SW480 (cell line): Measurements from ENCODE around the gene EPOP.

ENCODE experiments used
- DNase-seq: peaks from one replicate; pipeline ENCODE4 v3.0.0-alpha.2; 2016; ENCODE audit warnings: low spot score

The EPOP gene

DNA sequence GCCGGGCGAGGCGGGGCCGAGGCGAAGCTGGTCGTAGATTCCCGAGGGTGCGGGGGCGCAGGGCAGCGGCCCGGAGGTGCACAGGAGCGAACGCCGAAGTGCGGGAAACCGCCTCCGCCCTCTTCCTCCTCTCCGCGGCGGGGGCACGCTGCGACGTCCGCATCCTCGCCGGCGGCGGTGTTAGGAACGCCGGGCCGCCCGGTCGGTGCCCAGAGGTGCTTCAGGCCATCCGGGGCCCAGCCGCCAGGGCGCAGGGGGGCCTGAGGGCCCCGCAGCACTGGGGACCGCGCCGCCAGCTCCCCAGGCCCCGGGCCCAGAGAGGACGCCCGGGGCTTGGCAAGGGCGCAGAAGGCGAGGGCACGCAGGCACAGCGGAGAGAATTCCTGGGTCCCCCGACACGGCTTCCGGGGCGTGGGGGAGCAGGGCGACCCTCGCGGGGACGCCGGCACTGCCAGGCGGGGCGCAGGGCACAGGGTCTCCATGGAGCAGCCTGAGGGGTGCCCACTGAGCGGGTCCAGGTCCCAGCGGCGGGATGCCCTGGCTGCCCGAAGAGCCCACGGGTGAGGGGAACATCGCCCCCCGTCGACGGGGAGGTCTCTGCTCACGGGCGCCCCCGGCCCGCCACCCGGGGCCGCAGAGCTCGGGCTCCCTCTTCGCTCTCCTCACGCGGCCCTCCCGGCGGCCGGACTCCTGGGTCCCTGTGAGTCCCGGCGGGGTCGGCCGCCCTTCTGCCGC lies 576 bp downstream of the EPOP start:
- peak; percentile 35 for DNase-seq

DNA sequence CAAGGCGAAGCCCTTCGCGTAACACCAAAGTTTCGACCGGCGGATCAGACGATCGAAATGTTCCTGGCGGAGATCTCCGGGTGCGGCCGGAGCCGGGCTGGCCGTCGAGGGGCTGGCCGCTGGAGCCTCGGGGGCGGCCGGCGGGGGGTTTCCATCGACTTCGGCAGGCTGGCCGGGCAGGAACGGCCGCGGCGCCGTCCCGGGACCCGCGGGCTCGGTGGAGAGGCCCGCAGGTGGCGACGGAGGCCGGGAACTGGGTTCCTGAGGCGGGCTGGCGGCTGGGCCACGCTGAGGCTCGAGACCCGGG lies 1.1 kb downstream of the EPOP start:
- no peak for DNase-seq

DNA sequence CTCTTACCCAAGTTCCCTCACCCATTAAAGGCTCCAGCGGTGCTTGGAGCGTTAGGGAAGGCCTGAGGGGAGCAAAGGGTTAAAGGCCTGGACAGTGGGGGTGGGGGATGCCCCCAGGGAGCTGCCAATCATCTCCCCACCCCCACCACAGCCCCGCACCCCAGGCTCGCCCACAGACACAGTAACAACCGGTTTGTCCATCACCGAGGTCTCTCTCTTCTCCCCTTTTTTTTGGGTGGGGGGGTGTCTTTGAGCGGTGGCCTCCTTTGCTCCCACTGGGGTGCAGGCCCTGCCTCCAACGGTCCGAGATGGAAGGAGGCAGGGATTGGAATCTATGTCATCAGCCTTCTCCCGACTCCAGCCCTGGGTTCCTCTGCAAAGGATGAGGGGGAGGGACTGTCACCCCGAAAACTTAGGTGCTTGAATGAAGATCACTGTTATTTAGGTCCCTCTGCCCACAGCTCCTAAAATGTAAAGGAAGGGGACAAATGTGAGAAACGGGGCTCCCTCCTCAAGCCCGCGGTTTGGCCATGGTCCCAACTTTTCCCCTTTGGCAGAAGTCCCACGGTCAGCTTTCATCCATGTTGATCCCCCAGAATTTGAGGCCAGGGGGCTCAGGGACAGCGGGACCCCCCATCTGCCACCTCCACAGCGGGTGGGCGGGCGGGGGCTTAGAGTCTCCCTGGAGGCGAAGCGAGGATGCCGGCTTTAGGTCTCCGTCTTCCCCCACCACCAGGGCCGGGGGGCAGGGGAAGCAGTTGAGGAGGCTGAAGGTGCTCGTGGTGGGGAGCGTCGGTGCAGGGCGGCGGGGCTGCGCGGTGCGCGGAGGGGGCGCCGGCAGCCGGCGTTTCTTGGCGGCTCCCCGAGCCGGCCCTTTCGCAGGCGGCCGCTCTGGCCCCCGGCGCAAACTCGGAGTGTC lies 1.7 kb downstream of the EPOP start:
- no peak for DNase-seq

DNA sequence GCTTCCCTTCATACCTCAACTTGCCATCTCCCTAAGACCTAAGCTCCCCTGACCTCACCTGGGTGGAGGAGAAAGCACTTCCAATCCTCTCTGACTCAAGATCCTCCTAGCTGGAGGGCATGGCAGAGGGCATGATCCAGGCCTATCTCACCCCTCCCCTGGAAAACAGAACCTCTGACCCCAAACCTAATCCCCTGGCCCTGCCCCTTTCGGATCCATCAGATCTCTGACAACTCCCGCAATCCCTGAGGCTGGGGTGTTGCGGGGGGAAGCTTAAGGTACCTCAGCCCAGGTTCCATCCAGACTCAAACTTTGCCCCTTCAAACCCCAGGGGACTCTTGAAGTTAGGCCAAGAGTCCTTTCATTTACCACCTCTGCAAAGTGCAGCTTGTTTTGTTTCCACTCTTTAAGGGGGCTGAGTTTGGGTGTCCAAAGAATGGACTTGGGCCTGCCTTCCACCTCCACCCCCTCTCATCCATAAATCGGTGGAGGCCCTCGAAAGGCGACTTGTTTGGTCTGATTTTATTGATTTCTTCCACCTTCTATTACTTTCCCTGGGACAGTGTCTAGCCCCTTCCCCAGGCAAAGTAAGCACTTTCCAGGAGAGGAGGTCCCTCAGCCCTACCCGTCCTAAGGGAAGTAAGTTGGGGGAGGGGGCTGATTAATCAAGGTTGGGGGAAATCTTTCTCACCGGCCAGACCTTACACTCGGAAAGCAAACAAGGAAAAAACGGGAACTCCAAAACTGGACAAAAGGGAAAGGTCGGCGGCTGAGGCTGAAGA lies 2.6 kb downstream of the EPOP start:
- no peak for DNase-seq

DNA sequence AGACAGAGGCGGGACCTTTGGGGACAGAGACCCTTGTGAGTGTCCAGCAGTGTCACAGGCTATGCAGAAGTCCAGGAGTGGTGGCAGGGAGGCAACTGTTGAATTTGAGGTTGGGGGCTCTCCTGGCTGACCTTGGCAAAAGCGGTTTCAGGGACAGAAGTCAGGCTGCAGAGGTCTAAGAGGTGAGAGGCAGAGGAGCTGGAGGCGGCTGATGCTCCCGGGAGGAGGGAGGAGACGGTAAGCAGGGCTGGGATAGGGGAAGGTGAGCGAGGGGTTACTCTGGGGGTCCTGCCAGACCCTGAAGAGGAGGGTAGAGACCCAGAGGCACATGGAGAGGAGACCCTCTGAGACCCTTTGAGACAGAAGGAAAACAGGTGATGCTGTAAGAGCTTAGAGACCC lies 5.2 kb downstream of the EPOP start:
- DNase-seq, result no peak

DNA sequence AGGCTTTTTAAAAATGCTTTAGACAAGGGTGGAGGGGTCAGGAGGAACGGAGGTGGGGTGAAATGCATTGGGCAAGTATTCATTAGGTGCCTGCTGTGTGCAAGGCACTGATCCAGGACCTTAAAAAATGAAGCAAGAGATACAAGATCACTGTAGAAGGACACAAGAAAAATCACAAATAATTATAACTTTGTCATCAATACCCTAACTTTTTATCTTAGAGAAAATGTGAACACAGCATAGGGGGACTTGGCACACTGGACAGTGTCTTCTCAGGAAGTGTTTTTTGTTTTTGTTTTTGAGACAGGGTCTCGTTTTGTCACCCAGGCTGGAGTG lies 7.0 kb downstream of the EPOP start:
- no peak for DNase-seq

DNA sequence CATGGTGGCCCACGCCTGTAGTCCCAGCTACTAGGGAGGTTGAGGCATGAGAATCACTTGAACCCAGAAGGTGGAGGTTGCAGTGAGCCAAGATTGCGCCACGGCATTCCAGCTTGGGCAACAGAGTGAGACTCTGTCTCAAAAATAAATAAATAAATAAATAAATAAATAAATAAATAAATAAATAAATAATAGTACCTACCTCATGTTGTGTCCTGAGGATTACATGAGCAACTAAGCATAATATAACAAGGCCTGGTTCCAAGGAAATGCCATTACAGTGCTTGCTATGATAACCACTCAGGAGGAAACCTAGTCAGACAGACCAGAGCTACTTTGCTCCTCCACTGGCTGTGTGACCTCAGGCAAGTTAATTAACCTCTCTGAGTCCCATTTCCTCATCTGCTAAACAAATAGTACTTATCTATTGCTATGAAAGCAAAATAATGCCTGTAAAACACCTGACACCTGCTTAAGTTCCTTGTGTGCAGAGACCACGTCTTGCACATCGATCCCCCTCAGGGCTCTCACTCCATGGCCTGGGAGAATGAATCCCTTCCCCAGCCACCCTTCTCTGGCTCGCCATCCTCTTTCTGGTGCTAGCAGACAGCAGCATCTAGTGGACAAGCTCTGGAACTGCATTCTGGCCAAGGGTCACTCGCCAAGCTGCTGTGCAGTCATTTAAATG lies 7.5 kb downstream of the EPOP start:
- DNase-seq, result peak; percentile 80

DNA sequence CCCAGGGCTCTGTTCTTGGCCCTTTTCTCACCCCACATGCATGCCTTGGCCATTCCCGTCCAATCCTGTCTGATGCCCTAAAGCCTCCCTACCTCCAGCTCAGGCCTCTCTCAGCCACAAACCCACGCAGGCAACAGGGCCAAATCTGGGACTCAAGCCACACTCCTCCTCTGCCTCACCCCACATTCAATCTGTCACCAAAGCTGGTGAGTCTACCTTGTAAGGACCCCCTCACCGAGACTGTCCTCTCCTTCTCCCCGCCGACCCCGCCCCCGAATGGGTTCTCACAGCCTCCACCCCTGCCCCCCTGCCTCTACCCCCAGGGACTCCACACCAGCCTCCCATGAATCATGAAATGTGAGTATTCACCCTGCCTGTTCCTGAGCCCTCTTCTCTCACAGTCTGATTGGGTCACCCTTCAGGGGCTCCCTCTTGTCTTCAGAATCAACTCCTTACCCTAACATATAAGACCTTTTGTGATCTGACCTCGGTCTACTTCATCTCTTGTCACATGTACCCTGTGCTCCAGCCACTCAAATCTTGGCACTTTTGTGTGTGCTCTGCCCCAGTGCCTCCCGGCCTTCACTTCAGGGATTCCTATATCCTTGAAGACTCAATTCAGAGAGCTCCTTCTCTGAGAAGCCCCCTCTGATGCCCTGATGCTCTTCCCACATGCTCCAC lies 10.7 kb downstream of the EPOP start:
- DNase-seq, result no peak

DNA sequence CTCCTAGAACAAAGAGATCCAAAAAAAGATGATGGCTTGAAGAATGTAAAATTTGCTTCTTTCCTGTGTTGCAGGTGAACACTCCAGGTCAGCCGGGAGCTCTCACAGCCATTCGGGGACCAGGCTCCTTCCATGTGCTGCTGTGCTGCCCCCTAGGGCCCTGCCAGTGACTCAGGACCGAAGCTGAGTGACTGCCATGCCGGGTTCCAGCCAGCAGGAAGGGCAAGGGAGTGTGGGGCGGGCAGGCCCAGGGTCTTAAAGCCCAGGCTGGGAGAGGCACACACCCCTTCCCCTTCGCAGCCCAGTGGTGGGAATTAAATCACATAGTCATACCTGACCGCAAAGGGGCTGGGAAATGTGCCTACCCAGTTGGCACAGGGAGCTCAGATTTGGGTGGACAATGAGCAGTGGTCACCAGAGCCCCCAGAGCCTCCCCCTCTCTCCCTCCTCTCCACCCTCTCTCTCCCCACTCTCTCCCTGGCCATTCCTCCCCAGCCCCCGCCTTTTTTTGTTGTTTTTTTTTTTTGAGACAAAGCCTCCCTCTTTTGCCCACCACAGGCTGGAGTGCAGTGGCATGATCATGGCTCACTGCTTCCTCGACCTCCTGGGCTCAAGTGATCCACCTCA lies 11.5 kb downstream of the EPOP start:
- peak; percentile 85 for DNase-seq

DNA sequence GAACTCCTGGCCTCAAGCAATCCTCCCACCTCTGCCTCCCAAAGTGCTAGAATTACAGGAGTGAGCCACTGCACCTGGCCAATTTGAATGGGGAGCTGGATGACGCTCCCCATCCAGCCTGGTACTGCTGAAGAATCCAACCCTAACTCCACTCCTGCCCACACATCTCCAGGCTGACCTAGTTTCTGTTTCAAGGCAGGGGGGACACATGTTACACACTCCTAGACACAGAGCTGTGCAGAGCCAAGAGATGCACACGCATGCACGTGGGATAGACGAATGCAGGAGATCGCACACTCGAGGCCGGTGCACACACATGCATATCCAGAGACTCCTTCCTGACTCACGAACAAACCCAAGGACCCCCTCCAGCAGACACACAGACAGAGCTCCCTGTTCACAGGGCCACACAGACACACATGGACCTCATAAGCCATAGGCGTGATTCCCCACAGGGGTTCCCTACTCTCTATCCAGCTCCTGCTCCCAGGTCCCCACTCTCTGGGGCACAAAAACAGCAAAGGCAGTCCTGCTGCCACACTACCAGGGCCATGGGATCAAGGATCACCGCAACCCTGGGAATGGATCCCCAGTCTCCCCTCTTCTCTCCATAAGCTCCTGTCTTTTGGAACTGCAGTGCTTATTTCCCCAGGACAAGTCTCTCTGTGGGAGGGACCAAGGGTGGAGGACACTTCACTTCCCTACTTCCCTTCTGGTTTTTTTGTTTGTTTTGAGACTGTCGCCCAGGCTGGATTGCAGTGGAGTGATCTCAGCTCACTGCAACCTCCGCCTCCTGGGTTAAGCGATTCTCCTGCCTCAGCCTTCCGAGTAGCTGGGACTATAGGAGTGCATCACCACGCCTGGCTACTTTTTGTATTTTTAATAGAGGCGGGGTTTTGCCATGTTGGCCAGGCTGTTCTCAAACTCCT lies 14.4 kb downstream of the EPOP start:
- DNase-seq, result no peak

DNA sequence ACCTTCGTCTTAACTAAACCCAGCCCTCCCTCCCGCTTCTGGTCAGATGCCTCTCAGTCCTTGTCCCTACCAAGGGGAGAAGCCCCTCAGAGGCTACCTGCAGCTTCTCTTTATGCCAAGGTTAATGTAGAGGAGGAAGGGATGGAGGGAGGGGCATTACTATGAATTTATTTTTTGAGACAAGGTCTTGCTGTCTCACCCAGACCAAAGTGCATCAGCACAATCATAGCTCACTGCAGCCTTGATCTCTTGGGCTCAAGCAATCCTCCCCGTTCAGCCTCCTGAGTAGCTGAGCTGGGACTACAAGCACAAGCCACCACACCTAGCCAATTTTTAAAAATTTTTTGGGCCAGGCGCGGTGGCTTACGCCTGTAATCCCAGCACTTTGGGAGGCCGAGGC lies 15.3 kb downstream of the EPOP start:
- DNase-seq, result no peak

DNA sequence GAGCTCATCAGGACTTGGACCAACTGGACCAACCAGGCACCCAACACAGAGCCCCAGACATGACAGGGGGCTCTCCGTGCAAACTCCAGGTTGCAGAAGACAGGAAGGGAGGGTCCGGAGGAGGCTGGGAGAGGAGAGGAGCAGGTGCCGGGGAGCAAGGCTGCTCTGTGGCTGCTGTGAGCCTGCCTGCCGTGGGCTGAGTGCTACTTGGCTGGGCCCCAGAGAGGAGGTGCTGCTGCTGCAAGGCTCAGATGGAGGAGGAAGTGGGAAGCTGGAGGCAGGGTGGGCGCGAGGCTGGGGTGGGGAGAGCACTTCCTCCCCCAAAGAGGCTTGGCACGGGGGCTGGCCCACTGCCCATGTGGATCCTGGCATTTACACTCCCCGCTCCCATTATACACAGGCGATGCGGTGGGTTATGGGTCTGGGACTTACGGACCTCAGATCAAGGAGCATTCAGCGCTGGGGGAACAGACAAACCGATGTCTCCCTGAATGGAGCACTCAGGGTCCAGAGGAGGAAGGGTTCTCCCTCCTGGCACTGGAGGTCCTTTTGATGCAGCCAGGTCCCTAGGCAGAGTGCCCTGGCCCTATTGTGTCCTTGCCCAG lies 15.9 kb downstream of the EPOP start:
- DNase-seq, result no peak

DNA sequence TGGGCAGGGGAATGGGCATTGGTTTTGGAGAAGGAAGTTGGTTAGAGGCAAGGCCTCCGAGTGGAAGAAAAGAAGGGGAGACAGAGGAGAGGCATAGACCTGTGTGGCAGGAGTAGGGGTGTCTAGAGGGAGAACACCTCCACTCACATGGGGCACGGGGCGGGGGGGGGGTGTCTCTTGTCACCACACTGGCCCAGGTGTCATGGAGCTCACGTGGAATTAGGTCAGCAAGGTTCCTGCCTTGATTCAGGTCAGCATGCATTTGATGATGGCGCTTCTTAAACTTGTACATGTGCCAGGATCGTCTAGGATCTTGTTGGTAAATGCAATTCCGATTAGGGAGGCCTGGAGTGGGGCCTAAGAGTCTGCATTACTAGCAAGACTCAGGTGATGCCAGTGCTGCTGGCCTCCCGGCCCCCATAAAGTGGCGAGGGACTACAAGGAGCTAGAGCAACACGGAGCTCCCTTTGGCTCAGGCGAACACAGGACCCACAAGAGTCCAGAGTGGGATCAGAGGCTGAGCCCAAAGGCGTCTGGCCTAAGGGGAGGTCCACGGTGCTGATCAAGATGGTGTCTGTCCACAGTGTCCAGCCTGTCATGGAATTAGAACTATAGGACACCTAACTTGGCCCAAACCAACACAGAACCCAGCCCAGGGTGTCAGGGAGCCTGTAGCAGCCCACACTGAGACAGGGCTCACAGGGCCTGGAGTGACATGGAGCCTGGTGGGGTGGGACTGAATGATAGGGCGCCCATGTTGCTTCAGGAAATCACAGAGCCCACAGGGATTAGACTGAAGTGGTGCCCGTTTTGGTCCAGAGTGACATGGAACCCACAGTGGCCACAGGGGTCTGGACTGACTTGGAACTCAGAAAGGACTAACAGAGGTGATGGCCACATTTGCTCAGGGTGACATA lies 16.7 kb downstream of the EPOP start:
- no peak for DNase-seq

DNA sequence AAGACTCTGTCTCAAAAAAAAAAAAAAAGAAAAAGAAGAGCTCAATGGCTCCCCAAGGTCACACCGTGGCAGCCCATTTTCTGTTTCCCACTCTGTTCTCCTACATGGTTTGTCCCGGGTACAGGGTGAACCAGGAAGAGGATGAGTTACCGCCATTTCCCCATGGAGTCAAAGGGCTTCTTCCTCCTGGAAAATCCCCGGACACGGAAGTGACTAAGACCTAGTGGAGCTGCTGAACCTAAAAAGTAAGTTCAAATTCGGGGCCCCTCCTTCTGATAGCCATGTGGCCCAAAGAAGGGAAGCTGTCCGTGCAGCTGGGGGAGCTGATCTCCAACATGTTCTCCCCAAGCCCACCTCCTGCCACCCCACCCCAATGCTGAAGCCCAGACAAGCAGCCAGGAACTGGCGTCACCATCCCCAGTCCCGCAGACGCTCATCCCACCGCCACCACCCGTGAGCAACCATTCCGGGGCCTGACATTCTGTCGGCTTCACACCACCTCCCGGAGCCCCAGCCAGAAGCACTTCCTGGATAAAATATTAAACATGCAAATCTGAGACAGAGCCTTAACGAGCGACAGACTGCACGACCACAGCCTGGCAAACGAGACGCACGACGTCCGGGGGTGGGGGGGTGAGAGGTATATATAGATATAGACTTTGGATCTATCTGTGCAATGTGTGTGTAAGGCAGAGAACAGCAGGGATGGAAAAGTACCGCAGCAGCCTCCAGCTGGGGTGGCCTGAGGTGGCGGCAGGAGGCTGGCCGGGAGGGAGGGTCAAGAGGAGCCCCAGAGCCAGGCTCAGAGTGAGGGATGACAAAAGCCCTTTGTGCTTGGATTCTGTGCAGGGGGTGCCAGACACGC lies 17.6 kb downstream of the EPOP start:
- DNase-seq, result peak; percentile 77

DNA sequence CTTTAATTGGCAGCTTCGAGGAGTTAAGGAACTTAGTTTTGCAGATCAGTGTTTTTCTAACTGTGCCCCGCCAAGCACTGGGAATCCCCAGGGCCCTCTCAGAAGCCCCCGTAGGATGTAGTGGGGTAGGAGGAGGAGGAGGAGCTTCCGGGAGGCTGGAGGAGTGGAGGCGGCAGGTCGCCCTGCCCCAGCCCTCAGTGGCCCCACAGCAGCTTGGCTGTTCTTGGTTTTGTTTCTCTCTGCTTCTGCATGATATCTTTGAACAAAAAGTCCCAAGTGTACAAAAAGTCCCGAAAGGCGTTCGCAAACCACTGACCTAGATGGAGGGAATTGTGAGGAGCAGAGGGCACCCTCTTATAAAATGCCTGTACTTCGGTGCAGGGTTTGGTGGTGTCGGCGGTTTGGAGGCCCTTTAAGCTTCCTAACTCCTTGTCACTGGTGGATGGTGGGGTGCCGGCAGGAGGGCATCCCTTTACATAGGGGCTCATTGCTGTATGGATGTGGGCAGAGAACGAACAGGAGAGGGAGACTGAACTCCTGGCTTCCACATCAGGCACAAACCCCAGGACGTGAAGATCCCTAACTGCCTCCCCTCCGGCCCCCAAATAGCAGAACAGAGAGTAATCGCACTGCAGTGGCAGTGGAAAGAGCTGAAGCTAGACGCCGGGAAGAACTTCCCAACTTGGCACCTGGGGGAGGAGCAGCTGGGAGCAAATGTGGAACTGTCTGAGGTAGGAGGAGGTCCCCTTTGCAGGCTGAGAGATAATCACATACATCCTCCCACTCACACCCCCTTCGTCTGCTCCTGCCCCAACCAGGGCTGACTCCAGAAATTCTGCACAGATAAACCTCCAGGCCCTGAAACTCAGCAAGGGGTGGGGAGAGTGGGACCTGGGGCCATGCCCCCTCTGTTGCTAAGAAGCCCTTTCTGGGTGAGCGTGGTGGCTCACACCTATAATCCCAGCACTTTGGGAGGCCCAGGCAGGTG lies 20.1 kb downstream of the EPOP start:
- no peak for DNase-seq

DNA sequence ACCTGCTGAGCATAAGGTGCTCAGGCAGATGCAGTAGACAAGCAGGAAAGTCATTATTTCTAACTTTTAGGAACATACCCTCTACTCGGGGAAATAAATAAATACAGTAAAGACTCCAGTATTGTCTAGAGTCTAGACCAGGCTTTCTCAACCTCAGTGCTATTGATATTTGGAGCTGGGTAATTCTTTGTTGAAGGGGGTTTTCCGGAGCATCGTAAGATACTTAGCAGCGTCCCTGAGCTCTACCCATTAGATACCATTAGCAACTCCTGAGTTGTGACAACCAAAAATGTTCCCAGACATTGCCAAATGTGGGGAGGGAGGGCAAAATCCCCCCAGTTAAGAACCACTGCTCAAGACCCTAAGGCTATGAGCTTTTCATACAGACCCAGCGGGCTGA lies 21.1 kb downstream of the EPOP start:
- no peak for DNase-seq
